Measurements from ENCODE around the gene AMPD3.

The AMPD3 gene

GRCh38 chr11:10488121-10488933 lies 33.3 kb downstream of the AMPD3 start:
- ChIA-PET CTCF (interaction anchor here (0.6 to 2.2 kb wide), 4 partner anchors 38 to 526 kb away, joined by 3 to 8 read pairs (median 6); partner anchors contain the start of gene RNF141), POLR2A (ENCODE audit: low non-redundant PET) (interaction anchor here (0.6 to 1.2 kb wide), 3 partner anchors 52 to 1690 kb away, joined by 3 to 8 read pairs (median 3); partner anchors contain the start of gene RNF141)
- DNase-seq (ENCODE audit: low spot score) = peak; percentile 94
- peak overlapping the region; percentile 82 for H3K27ac ChIP-seq
- TF ChIP-seq CTCF (conservative IDR thresholded peaks at IDR 0.05; ENCODE audit: low read depth) = no peak

GRCh38 chr11:10488934-10489691 lies 34.0 kb downstream of the AMPD3 start:
- peak; percentile 77 for DNase-seq (ENCODE audit: low spot score)
- ChIA-PET POLR2A (ENCODE audit: low non-redundant PET) (interaction anchor here (0.6 to 1.2 kb wide), 2 partner anchors 52 to 62 kb away, joined by 3 read pairs; partner anchors contain the start of gene RNF141), CTCF (interaction anchor here (1.7 to 2.2 kb wide), 2 partner anchors 52 to 83 kb away, joined by 6 to 8 read pairs; partner anchors contain the start of gene RNF141)
- peak overlapping the region; percentile 82 for H3K27ac ChIP-seq
- TF ChIP-seq CTCF (conservative IDR thresholded peaks at IDR 0.05; ENCODE audit: low read depth) = no peak

- peak overlapping the region; percentile 82 for H3K27ac ChIP-seq
- no peak for TF ChIP-seq CTCF (conservative IDR thresholded peaks at IDR 0.05; ENCODE audit: low read depth)
- no peak for DNase-seq (ENCODE audit: low spot score)
- CTCF ChIA-PET = no interaction called here
- POLR2A ChIA-PET (ENCODE audit: low non-redundant PET) = no interaction called here
Observed at GRCh38 chr11:10490032-10490397, 35.0 kb downstream of the AMPD3 start.

- CTCF ChIA-PET = no interaction called here
- peak overlapping the region; percentile 82 for H3K27ac ChIP-seq
- POLR2A ChIA-PET (ENCODE audit: low non-redundant PET) = no interaction called here
- TF ChIP-seq CTCF (conservative IDR thresholded peaks at IDR 0.05; ENCODE audit: low read depth) = no peak
- DNase-seq (ENCODE audit: low spot score) = peak; percentile 74
Observed at GRCh38 chr11:10490398-10491241, 35.6 kb downstream of the AMPD3 start.

GRCh38 chr11:10492084-10492483 lies 37.0 kb downstream of the AMPD3 start:
- ChIA-PET CTCF (no interaction called here), POLR2A (ENCODE audit: low non-redundant PET) (no interaction called here)
- no peak overlapping the region for H3K27ac ChIP-seq
- DNase-seq (ENCODE audit: low spot score) = no peak
- TF ChIP-seq CTCF (conservative IDR thresholded peaks at IDR 0.05; ENCODE audit: low read depth) = no peak

All from RWPE1 (cell line).